Upper lobe of left lung (tissue), 4 donors: ENCODE data around the gene RILPL1.

ENCODE experiments used
- CTCF ChIP-seq, 6 experiments: fragments of 450-650 bp in 4 of 6; fragments of 200-600 bp in 2 of 6; sonication (generic) in 2 of 6; IDR thresholded peaks; one replicate each; pipeline ENCODE4 v1.5.1; 2016 to 2019; ENCODE audit warnings: antibody characterized with exemption in 6 of 6
- EP300 ChIP-seq, 4 donors: sonication (generic); formaldehyde crosslinking; IDR thresholded peaks; one replicate each; pipeline ENCODE4 v1.5.1; 2017; ENCODE audit warnings: antibody characterized with exemption in 4 of 4, control low read depth in 2 of 4
- POLR2A ChIP-seq, 4 donors: fragments of 450-650 bp; IDR thresholded peaks; one replicate each; pipeline ENCODE4 v1.5.1; 2016 to 2017; ENCODE audit warnings: antibody characterized with exemption in 4 of 4, mild to moderate bottlenecking in 2 of 4

GRCh38 chr12:123573870-123574269 lies 40.4 kb upstream of the RILPL1 start:
- TF ChIP-seq CTCF (IDR thresholded peaks at IDR 0.05) (no peak), POLR2A (IDR thresholded peaks at IDR 0.05) (no peak), EP300 (IDR thresholded peaks at IDR 0.05) (no peak)
